ENCODE measurements around the gene LKAAEAR1. TPM values are rescaled to one million over a fixed set of nuclear protein-coding genes. Genes with fewer than 3 reads are reported as not detected.

LKAAEAR1 gene
- total and polyA plus RNA-seq, 2 of the 13 experiments (the other 11 are each of a cell fraction or from before 2014, with no cell fraction given), result not detected

DNA sequence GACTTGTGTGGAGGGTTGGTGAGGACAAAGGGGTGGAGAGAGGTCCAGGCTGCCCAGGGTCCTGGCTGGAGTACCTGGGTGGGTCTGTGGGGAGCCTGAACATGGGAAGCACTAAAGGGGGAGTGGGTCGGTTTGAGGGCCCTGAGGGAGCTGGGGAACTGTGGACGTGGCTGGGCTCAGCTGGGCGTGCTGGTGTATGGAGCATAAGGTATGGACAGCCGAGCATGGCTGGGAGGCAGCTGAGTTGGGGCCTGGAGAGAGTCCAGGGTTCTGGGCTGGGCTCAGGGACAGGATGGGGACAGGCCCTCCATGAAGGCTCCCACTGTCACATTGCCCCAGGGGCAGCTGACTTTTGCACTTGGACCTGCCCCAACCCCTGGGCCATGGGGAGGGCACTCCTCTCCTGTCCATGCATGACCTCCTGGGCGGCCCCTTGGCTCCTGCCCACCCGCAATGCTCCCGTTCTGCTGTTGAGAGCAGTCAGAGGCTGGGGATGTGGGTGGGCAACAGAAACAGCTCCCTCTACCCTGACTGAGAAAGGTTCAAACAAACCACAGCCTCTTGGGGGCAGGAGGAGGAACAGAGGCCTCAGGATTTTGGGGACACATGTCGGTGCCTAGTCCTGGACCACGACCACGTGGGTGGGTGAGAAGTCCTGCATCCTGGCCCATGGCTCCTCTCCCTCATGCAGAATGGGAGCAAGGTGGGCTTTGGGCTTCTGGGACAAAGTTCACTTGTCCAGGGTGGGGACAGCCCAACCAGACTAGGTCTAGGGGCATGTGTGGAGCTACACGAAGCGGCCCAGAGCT, 43.8 kb downstream of the LKAAEAR1 start (continued):
- TF ChIP-seq, protein P1, sequence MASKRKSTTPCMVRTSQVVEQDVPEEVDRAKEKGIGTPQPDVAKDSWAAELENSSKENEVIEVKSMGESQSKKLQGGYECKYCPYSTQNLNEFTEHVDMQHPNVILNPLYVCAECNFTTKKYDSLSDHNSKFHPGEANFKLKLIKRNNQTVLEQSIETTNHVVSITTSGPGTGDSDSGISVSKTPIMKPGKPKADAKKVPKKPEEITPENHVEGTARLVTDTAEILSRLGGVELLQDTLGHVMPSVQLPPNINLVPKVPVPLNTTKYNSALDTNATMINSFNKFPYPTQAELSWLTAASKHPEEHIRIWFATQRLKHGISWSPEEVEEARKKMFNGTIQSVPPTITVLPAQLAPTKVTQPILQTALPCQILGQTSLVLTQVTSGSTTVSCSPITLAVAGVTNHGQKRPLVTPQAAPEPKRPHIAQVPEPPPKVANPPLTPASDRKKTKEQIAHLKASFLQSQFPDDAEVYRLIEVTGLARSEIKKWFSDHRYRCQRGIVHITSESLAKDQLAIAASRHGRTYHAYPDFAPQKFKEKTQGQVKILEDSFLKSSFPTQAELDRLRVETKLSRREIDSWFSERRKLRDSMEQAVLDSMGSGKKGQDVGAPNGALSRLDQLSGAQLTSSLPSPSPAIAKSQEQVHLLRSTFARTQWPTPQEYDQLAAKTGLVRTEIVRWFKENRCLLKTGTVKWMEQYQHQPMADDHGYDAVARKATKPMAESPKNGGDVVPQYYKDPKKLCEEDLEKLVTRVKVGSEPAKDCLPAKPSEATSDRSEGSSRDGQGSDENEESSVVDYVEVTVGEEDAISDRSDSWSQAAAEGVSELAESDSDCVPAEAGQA (IDR thresholded peaks at IDR 0.05; ENCODE audit: low read depth), result no peak
- TF ChIP-seq, protein P1 (CRISPR knock-in tag; IDR thresholded peaks at IDR 0.05; ENCODE audit: borderline replicate concordance), result no peak
- TF ChIP-seq KAT7 (CRISPR knock-in tag; IDR thresholded peaks at IDR 0.05; ENCODE audit: borderline replicate concordance), result no peak
- TF ChIP-seq, protein P2, sequence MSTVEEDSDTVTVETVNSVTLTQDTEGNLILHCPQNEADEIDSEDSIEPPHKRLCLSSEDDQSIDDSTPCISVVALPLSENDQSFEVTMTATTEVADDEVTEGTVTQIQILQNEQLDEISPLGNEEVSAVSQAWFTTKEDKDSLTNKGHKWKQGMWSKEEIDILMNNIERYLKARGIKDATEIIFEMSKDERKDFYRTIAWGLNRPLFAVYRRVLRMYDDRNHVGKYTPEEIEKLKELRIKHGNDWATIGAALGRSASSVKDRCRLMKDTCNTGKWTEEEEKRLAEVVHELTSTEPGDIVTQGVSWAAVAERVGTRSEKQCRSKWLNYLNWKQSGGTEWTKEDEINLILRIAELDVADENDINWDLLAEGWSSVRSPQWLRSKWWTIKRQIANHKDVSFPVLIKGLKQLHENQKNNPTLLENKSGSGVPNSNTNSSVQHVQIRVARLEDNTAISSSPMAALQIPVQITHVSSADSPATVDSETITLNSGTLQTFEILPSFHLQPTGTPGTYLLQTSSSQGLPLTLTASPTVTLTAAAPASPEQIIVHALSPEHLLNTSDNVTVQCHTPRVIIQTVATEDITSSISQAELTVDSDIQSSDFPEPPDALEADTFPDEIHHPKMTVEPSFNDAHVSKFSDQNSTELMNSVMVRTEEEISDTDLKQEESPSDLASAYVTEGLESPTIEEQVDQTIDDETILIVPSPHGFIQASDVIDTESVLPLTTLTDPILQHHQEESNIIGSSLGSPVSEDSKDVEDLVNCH (CRISPR knock-in tag; IDR thresholded peaks at IDR 0.05), result no peak
- no peak for TF ChIP-seq ETV5 (CRISPR knock-in tag; IDR thresholded peaks at IDR 0.05; ENCODE audit: borderline replicate concordance)
- TF ChIP-seq ERF (CRISPR knock-in tag; IDR thresholded peaks at IDR 0.05), result peak; percentile 43
- no peak for TF ChIP-seq ARNT2 (CRISPR knock-in tag; IDR thresholded peaks at IDR 0.05; ENCODE audit: low read depth)
- TF ChIP-seq ZNF326 (CRISPR knock-in tag; IDR thresholded peaks at IDR 0.05; ENCODE audit: borderline replicate concordance), result peak; percentile 66
- TF ChIP-seq YY1 (IDR thresholded peaks at IDR 0.05; ENCODE audit: insufficient read depth, insufficient replicate concordance, low read depth, low read length), result no peak
- no peak for TF ChIP-seq CCAR2 (optimal IDR thresholded peaks at IDR 0.05; ENCODE audit: low read depth, low read length)
- peak; percentile 81; the same call in 1 of the 2 replicates for TF ChIP-seq ZNF776 (CRISPR knock-in tag; IDR thresholded peaks at IDR 0.05)
- peak; percentile 23; the same call in 1 of the 2 replicates for TF ChIP-seq ZMYM2 (CRISPR knock-in tag; IDR thresholded peaks at IDR 0.05)
- no peak for TF ChIP-seq KAT8 (CRISPR knock-in tag; IDR thresholded peaks at IDR 0.05)
- no peak for TF ChIP-seq ZNF720 (CRISPR knock-in tag; IDR thresholded peaks at IDR 0.05)
- TF ChIP-seq, protein P3, sequence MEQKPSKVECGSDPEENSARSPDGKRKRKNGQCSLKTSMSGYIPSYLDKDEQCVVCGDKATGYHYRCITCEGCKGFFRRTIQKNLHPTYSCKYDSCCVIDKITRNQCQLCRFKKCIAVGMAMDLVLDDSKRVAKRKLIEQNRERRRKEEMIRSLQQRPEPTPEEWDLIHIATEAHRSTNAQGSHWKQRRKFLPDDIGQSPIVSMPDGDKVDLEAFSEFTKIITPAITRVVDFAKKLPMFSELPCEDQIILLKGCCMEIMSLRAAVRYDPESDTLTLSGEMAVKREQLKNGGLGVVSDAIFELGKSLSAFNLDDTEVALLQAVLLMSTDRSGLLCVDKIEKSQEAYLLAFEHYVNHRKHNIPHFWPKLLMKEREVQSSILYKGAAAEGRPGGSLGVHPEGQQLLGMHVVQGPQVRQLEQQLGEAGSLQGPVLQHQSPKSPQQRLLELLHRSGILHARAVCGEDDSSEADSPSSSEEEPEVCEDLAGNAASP (CRISPR knock-in tag; IDR thresholded peaks at IDR 0.05; ENCODE audit: borderline replicate concordance), result no peak
- TF ChIP-seq ZNF430 (CRISPR knock-in tag; IDR thresholded peaks at IDR 0.05), result 0 out of 2 replicates have a peak, but pooled peaks have one; percentile 5
- no peak for TF ChIP-seq ISX (CRISPR knock-in tag; conservative IDR thresholded peaks at IDR 0.05)
- no peak for TF ChIP-seq ZNF570 (CRISPR knock-in tag; IDR thresholded peaks at IDR 0.05; ENCODE audit: borderline replicate concordance)
- TF ChIP-seq, protein P4, sequence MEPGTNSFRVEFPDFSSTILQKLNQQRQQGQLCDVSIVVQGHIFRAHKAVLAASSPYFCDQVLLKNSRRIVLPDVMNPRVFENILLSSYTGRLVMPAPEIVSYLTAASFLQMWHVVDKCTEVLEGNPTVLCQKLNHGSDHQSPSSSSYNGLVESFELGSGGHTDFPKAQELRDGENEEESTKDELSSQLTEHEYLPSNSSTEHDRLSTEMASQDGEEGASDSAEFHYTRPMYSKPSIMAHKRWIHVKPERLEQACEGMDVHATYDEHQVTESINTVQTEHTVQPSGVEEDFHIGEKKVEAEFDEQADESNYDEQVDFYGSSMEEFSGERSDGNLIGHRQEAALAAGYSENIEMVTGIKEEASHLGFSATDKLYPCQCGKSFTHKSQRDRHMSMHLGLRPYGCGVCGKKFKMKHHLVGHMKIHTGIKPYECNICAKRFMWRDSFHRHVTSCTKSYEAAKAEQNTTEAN (CRISPR knock-in tag; conservative IDR thresholded peaks at IDR 0.05), result no peak

Data from HepG2 (cell line).